Astrocyte of the spinal cord (primary cell): Measurements from ENCODE around the gene ARHGAP42.

ENCODE experiments used
- DNase-seq: peaks from one replicate; pipeline ENCODE4 v3.0.0; 2011; ENCODE audit warnings: low read depth, low spot score
- H3K4me3 ChIP-seq: 2 replicates; pipeline ENCODE4 v1.5.1; 2011; ENCODE audit warnings: low read depth, mild to moderate bottlenecking, low read length, moderate library complexity
- in situ Hi-C: cut with HindIII; loops from 2 replicates; pipeline ENCODE4 v1.10.0; 2017; ENCODE audit warnings: low sequenced_read_pairs
- TF ChIP-seq, protein P1 (sequence below): IDR thresholded peaks from 2 replicates; pipeline ENCODE4 v1.5.1; 2012; ENCODE audit warnings: low read depth, mild to moderate bottlenecking, low read length, inconsistent platforms

Gene ARHGAP42

GRCh38 chr11:100774859-100775258 lies 87.8 kb downstream of the ARHGAP42 start:
- peak; percentile 36 for DNase-seq
- TF ChIP-seq, protein P1, sequence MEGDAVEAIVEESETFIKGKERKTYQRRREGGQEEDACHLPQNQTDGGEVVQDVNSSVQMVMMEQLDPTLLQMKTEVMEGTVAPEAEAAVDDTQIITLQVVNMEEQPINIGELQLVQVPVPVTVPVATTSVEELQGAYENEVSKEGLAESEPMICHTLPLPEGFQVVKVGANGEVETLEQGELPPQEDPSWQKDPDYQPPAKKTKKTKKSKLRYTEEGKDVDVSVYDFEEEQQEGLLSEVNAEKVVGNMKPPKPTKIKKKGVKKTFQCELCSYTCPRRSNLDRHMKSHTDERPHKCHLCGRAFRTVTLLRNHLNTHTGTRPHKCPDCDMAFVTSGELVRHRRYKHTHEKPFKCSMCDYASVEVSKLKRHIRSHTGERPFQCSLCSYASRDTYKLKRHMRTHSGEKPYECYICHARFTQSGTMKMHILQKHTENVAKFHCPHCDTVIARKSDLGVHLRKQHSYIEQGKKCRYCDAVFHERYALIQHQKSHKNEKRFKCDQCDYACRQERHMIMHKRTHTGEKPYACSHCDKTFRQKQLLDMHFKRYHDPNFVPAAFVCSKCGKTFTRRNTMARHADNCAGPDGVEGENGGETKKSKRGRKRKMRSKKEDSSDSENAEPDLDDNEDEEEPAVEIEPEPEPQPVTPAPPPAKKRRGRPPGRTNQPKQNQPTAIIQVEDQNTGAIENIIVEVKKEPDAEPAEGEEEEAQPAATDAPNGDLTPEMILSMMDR = no peak
- H3K4me3 ChIP-seq = no peak overlapping the region
- in situ Hi-C loops = no loop called here

DNA sequence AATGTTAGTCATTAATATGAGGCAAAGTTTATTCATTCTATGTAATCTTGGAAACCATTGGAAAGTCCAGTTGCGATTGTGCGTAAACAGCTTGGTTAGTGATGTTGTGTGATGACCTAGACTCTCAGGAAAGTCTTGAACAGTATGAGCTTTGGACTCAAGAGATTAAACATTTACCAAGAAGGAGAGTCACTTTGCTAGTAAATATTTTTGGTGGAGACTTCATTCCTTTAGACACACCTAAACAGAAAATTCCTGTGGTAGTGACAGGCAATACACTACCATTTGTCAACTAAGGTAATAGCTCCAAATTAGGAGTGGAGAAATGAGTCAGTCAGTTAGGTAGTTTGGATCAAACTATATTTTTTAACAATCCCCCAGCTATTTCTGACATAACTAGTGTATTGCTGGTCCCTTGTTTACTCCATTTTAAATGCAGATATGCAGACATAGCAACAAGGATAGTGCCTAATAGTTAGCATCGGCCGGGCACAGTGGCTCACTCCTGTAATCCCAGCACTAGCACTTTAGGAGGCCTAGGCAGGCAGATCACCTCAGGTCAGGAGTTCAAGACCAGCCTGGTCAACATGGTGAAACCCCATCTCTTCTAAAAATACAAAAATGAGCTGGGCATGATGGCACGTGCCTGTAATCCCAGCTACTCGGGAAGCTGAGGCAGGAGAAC lies 89.3 kb downstream of the ARHGAP42 start:
- H3K4me3 ChIP-seq = no peak overlapping the region
- in situ Hi-C loops = no loop called here
- TF ChIP-seq, protein P1 = no peak
- peak; percentile 88 for DNase-seq

GRCh38 chr11:100777103-100777502 lies 90.0 kb downstream of the ARHGAP42 start:
- DNase-seq = peak; percentile 13
- H3K4me3 ChIP-seq = no peak overlapping the region
- TF ChIP-seq, protein P1 = no peak
- in situ Hi-C loops = no loop called here

- TF ChIP-seq, protein P1 = no peak
- in situ Hi-C loops = no loop called here
- no peak for DNase-seq
- no peak overlapping the region for H3K4me3 ChIP-seq
Observed at GRCh38 chr11:100777736-100778135, 90.6 kb downstream of the ARHGAP42 start.

DNA sequence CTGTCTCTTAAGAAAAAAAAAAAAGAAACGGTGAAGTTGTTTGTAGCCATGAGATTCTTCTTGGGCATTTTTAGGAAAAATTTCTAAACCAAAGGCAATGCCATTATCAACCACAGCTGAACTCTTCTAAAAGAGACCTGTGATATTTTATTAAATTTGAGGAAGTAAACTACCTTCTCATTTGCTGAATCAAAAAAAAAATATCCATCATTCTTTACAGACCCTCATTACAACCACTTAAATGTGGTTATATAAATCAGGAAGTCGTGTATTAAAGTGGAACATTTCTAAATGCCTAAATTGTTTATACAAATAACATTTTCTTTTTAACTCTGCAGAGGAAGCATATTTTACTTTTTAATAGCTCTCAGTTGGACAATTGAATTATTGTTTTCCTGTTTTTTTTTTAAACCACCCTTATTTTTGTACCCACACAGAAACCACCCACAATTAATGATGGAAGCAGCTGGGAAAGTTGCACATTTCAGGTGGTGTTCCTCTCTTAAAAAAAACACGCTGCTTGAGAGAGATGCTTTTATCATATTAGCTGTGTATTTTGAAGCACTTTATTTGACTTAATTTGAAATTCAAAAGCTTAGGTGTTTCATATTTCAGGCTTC lies 91.2 kb downstream of the ARHGAP42 start:
- no peak for DNase-seq
- in situ Hi-C loops = no loop called here
- TF ChIP-seq, protein P1 = no peak

DNA sequence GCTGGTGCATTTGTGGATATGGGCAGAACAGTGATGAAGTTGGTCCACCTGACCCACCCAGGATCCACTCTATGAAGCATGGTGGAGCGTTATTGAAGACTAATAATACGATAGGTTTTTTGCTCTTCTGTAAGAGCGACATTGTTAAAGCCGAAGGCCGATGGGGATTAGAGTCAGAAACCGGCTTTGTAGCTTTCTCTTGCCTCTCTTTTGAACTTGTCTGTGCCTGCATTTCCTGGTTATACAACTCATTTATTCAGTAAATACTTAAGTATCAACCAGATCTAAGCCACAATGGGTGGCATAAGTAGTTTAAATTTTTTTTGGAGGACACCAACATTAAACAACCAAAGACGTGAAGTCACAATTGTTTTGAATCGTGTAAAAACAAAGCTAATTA lies 93.4 kb downstream of the ARHGAP42 start:
- DNase-seq = no peak
- TF ChIP-seq, protein P1 = no peak
- in situ Hi-C loops = no loop called here
- no peak overlapping the region for H3K4me3 ChIP-seq

More for the DNA sequence above, 91.2 kb downstream of the ARHGAP42 start:
- no peak overlapping the region for H3K4me3 ChIP-seq
